Endothelial cell of umbilical vein (primary cell): ENCODE results near the gene GRAMD4.

Experiments used
- EZH2 ChIP-seq: IDR thresholded peaks from 2 replicates; pipeline ENCODE4 v1.6.1; 2012; ENCODE audit warnings: borderline replicate concordance, low read depth, mild to moderate bottlenecking, moderate library complexity, low read length, inconsistent platforms; ENCODE audit not compliant: severe bottlenecking
- POLR2A ChIP-seq: IDR thresholded peaks from 2 replicates; pipeline ENCODE4 v1.6.1; 2012; ENCODE audit warnings: low read depth, mild to moderate bottlenecking, control low read depth, low read length
- POLR2AphosphoS5 ChIP-seq: IDR thresholded peaks from 2 replicates; pipeline ENCODE4 v1.6.1; 2012; ENCODE audit warnings: low read depth, mild to moderate bottlenecking, control low read depth, low read length, moderate library complexity; ENCODE audit not compliant: insufficient read depth
- TF ChIP-seq, protein P1 (sequence below), 2 donors: IDR thresholded peaks; 1 replicate in 1 of 2; 2 replicates in 1 of 2; pipeline ENCODE4 v1.5.1; 2011; ENCODE audit warnings: low read length in 2 of 2, mild to moderate bottlenecking in 2 of 2, moderate library complexity in 2 of 2, control low read depth in 1 of 2, inconsistent platforms in 1 of 2, low read depth in 1 of 2; ENCODE audit not compliant: insufficient read depth in 1 of 2; ENCODE audit errors: extremely low read depth in 1 of 2

DNA sequence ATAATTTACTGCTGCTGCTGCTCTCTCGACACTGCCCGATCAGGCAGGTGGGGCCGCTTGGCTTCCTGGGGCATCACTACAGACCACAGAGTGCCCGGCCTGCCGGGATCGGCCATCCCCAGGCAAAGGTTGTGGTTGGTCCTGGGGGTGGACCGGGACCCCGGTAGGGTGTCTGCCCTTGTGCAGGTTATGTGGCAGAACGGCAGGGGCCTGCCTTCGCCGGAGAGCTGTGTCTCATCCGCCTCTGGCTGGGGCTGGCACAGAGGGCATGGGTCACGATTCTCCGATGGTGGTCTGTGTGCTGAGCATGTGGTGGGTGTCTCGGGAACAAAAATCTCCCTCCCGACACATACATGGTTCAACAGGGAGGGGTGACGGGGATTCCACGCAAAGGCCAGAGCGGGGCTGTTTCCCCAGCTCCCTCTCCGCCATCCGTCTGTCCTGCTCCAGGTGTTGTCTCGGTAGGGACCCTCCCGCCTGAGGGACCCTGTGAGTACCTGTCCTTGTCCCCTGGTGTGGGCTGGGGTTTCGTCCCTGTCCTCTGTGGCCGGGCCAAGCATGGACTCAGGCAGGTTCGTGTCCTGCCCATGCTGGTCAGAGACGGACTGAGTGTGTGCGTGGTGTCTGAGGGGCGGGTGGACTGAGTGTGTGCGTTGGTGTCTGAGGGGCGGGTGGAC is 7.8 kb downstream of the GRAMD4 start:
- TF ChIP-seq POLR2A, result no peak
- TF ChIP-seq POLR2AphosphoS5, result no peak
- TF ChIP-seq, protein P1, sequence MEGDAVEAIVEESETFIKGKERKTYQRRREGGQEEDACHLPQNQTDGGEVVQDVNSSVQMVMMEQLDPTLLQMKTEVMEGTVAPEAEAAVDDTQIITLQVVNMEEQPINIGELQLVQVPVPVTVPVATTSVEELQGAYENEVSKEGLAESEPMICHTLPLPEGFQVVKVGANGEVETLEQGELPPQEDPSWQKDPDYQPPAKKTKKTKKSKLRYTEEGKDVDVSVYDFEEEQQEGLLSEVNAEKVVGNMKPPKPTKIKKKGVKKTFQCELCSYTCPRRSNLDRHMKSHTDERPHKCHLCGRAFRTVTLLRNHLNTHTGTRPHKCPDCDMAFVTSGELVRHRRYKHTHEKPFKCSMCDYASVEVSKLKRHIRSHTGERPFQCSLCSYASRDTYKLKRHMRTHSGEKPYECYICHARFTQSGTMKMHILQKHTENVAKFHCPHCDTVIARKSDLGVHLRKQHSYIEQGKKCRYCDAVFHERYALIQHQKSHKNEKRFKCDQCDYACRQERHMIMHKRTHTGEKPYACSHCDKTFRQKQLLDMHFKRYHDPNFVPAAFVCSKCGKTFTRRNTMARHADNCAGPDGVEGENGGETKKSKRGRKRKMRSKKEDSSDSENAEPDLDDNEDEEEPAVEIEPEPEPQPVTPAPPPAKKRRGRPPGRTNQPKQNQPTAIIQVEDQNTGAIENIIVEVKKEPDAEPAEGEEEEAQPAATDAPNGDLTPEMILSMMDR (IDR thresholded peaks at IDR 0.05; ENCODE audit: extremely low read depth in 1 of 2, insufficient read depth in 1 of 2, low read depth in 1 of 2, low read length in 2 of 2), result no peak
- TF ChIP-seq EZH2, result no peak
